Fibroblast of lung (primary cell): Measurements from ENCODE around the gene HAL. TPM values are rescaled to one million over a fixed set of nuclear protein-coding genes. Genes with fewer than 3 reads are reported as not detected.

ENCODE experiments used
- DNase-seq, 2 donors: peaks; one replicate each; pipeline versions ENCODE4 v3.0.0 to v3.0.0-alpha.2; 2010; ENCODE audit warnings: low read depth in 2 of 2
- H2AFZ ChIP-seq: 2 replicates; pipeline ENCODE4 v1.5.1; 2012; ENCODE audit warnings: low read length, control low read depth, inconsistent platforms
- H3K27ac ChIP-seq: 2 replicates; pipeline ENCODE4 v1.5.1; 2011; ENCODE audit warnings: low read length, control low read depth; ENCODE audit not compliant: insufficient read depth
- H3K27me3 ChIP-seq: 2 replicates; pipeline ENCODE4 v1.5.1; 2011; ENCODE audit warnings: mild to moderate bottlenecking, low read length; ENCODE audit not compliant: control insufficient read depth, insufficient read depth
- H3K36me3 ChIP-seq: 2 replicates; pipeline ENCODE4 v1.5.1; 2011; ENCODE audit warnings: low read length; ENCODE audit not compliant: control insufficient read depth, insufficient read depth
- H3K4me1 ChIP-seq: 2 replicates; pipeline ENCODE4 v1.5.1; 2011; ENCODE audit warnings: low read length; ENCODE audit not compliant: control insufficient read depth, insufficient read depth; ENCODE audit errors: extremely low read depth
- H3K4me2 ChIP-seq: 2 replicates; pipeline ENCODE4 v1.5.1; 2011; ENCODE audit warnings: low read length, control low read depth; ENCODE audit not compliant: insufficient read depth; ENCODE audit errors: extremely low read depth
- H3K4me3 ChIP-seq, 4 experiments: fragments of 200-600 bp in 1 of 4; sonication (generic) in 1 of 4; replicated peaks in 1 of 4; 2 replicates each; pipeline ENCODE4 v1.5.1; 2011 to 2016; ENCODE audit warnings: low read length in 4 of 4, low read depth in 3 of 4, mild to moderate bottlenecking in 3 of 4, control low read depth in 2 of 4, inconsistent platforms in 1 of 4, mixed read lengths in 1 of 4; ENCODE audit not compliant: insufficient read depth in 1 of 4; ENCODE audit errors: control extremely low read depth in 1 of 4
- H3K79me2 ChIP-seq: 2 replicates; pipeline ENCODE4 v1.5.1; 2012; ENCODE audit warnings: mild to moderate bottlenecking, low read length, inconsistent platforms; ENCODE audit not compliant: control insufficient read depth, insufficient read depth
- H3K9ac ChIP-seq: 2 replicates; pipeline ENCODE4 v1.5.1; 2011; ENCODE audit warnings: mild to moderate bottlenecking, low read length, control low read depth; ENCODE audit not compliant: insufficient read depth
- H3K9me3 ChIP-seq: 2 replicates; pipeline ENCODE4 v1.5.1; 2012; ENCODE audit warnings: low read depth, low read length; ENCODE audit not compliant: control insufficient read depth, insufficient read depth
- H4K20me1 ChIP-seq: 2 replicates; pipeline ENCODE4 v1.5.1; 2011; ENCODE audit warnings: low read length; ENCODE audit not compliant: control insufficient read depth, insufficient read depth; ENCODE audit errors: extremely low read depth
- EZH2 ChIP-seq: IDR thresholded peaks from 2 replicates; pipeline ENCODE4 v1.5.1; 2012; ENCODE audit warnings: low read length, control low read depth, mild to moderate bottlenecking; ENCODE audit errors: missing control alignments
- polyA plus RNA-seq, 2 donors: library from polyadenylated mRNA; depleted of rRNA in 1 of 2; stranded (reverse) in 1 of 2; unstranded in 1 of 2; fragments of >200 nt; gene quantifications; 2 replicates each; pipeline ENCODE4 v1.2.1, GENCODE V29; 2011 to 2012; ENCODE audit warnings: missing spikeins in 1 of 2
- total RNA-seq: library from RNA; depleted of rRNA; stranded (reverse); fragments of >200 nt; gene quantifications from 2 replicates; pipeline ENCODE4 v1.2.1, GENCODE V29; 2014
- TF ChIP-seq, protein P1 (sequence below), 2 donors: IDR thresholded peaks in 1 of 2; conservative IDR thresholded peaks in 1 of 2; 1 replicate in 1 of 2; 2 replicates in 1 of 2; pipeline ENCODE4 v1.5.1; 2011 to 2012; ENCODE audit warnings: low read length in 2 of 2, control low read depth in 1 of 2, inconsistent platforms in 1 of 2, low read depth in 1 of 2, mild to moderate bottlenecking in 1 of 2

The HAL gene
- total and polyA plus RNA-seq, 2 donors (not counting 1 experiment from before 2014, with no cell fraction given), result 0.02 to 0.17 TPM

DNA sequence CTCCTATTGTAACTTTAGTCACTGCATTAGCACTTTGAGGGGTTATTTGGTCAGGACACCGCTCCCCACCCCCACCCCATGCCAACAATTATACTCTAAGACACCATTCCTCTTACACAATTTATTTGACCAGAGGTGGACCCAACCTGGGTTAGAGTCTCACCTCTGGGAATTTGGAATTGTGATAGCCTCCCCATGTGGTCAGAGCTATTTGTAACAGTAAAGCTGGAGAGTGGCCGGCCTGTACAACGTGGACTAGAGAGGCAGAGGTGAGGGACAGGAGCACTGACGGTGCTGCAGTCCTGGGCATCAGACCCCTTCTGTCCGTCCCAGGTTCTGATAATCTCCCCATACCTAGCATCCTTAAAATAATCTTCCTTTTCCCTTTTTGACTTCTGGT lies 3.3 kb upstream of the HAL start:
- TF ChIP-seq EZH2, result no peak
- TF ChIP-seq, protein P1, sequence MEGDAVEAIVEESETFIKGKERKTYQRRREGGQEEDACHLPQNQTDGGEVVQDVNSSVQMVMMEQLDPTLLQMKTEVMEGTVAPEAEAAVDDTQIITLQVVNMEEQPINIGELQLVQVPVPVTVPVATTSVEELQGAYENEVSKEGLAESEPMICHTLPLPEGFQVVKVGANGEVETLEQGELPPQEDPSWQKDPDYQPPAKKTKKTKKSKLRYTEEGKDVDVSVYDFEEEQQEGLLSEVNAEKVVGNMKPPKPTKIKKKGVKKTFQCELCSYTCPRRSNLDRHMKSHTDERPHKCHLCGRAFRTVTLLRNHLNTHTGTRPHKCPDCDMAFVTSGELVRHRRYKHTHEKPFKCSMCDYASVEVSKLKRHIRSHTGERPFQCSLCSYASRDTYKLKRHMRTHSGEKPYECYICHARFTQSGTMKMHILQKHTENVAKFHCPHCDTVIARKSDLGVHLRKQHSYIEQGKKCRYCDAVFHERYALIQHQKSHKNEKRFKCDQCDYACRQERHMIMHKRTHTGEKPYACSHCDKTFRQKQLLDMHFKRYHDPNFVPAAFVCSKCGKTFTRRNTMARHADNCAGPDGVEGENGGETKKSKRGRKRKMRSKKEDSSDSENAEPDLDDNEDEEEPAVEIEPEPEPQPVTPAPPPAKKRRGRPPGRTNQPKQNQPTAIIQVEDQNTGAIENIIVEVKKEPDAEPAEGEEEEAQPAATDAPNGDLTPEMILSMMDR (conservative IDR thresholded peaks at IDR 0.05 in 1 of 2, IDR thresholded peaks at IDR 0.05 in 1 of 2; ENCODE audit: low read depth in 1 of 2, low read length in 2 of 2), result no peak
- H3K79me2 ChIP-seq, result no peaks in the 10 kb centered on the region
- no peak for DNase-seq

DNA sequence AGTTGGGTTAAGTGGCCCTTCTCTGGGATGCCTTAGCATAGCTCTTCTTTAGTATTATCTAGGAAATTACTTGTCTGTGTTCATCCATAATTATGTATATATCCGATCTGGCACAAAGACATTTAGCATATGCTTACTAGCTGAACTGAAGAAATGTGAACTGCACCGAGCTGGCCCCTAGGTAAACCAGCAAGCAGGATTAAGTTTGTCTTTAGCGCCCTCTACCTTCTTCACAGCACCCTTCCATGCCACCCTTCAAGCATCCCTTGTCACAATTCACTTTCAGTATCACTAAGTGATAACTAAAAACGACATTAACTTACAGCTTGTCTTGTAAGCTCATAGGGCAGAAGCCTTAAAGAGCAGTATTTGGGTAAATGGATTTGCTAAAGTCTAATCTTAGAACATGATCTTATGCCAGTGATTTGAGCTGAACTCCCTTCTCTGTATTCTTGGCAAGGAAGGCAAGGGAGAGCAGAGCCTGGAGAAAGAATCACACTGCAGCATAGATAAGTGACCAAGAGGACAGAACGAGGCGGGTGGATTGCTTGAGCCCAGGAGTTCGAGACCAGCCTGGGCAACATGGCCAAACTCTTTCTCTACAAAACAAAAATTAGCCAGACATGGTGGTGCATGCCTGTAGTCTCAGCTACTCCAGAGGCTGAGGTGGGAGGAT lies 2.6 kb upstream of the HAL start:
- H2AFZ ChIP-seq, result no peak overlapping the region
- TF ChIP-seq EZH2, result no peak
- TF ChIP-seq, protein P1 (conservative IDR thresholded peaks at IDR 0.05 in 1 of 2, IDR thresholded peaks at IDR 0.05 in 1 of 2; ENCODE audit: low read depth in 1 of 2, low read length in 2 of 2), result peak; percentile 50 to 65

More for the DNA sequence above, 3.3 kb upstream of the HAL start:
- no peaks in the 10 kb centered on the region for H4K20me1 ChIP-seq
- H3K4me3 ChIP-seq, result no peak overlapping the region
- no peaks in the 10 kb centered on the region for H3K4me1 ChIP-seq
- no peaks in the 10 kb centered on the region for H3K36me3 ChIP-seq
- no peak overlapping the region for H2AFZ ChIP-seq
- no peak overlapping the region for H3K27ac ChIP-seq
- H3K4me2 ChIP-seq, result no peak overlapping the region
- H3K9me3 ChIP-seq, result no peaks in the 10 kb centered on the region
- no peak overlapping the region for H3K9ac ChIP-seq
- H3K27me3 ChIP-seq, result no peaks in the 10 kb centered on the region

DNA sequence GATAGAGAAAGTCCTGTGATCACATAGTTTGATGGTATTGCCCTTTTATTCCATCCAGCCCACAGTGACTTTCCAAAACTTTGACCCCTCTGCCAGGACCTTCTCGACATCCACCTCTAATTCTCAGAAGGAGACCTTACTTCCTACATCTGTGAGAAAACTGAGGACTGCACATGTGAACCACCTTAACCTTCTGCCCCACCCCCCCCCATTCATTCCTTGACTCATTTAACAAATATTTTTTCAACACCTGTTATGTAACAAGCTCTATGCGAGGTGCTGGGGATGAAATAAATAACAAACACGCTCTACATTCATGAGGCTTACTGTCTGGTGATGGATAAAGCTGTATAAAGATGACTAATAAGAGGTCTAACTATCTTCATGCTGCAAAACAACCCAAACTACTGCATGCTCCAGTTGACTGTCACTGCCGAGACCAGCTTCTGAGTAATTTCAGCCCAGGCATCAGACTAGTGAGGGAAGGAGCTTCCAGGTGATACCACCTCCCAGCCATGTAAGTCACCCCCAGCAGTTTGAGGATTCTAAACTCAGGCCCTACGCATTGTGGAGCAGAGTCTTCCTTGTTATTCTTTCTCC lies 1.9 kb upstream of the HAL start:
- Histone ChIP-seq H2AFZ (no peak overlapping the region), H3K27me3 (no peaks in the 10 kb centered on the region), H3K79me2 (no peaks in the 10 kb centered on the region), H3K9me3 (no peaks in the 10 kb centered on the region), H4K20me1 (no peaks in the 10 kb centered on the region), H3K27ac (no peak overlapping the region), H3K9ac (no peak overlapping the region), H3K4me2 (no peak overlapping the region), H3K4me1 (no peaks in the 10 kb centered on the region), H3K4me3 (no peak overlapping the region), H3K36me3 (no peaks in the 10 kb centered on the region)
- DNase-seq, result peak in 1 of 2 donors; percentile 3
- no peak for TF ChIP-seq EZH2
- TF ChIP-seq, protein P1 (conservative IDR thresholded peaks at IDR 0.05 in 1 of 2, IDR thresholded peaks at IDR 0.05 in 1 of 2; ENCODE audit: low read depth in 1 of 2, low read length in 2 of 2), result peak in 1 of 2 donors; percentile 4

More for the DNA sequence above, 2.6 kb upstream of the HAL start:
- Histone ChIP-seq H3K27me3 (no peaks in the 10 kb centered on the region), H4K20me1 (no peaks in the 10 kb centered on the region), H3K27ac (no peak overlapping the region), H3K9me3 (no peaks in the 10 kb centered on the region), H3K9ac (no peak overlapping the region), H3K79me2 (no peaks in the 10 kb centered on the region), H3K4me2 (no peak overlapping the region), H3K4me3 (no peak overlapping the region), H3K4me1 (no peaks in the 10 kb centered on the region), H3K36me3 (no peaks in the 10 kb centered on the region)
- DNase-seq, result peak; percentile 41 to 69
